SIG-M5 treated with dmso at 0.1 percent for 504 hours (cell line): ENCODE results near the gene POLN.

Experiments
- DNase-seq: peaks from one replicate; lab custom pipeline; 2025; ENCODE audit not compliant: unreplicated experiment; lab: John Stamatoyannopoulos, UW

The POLN gene

DNA sequence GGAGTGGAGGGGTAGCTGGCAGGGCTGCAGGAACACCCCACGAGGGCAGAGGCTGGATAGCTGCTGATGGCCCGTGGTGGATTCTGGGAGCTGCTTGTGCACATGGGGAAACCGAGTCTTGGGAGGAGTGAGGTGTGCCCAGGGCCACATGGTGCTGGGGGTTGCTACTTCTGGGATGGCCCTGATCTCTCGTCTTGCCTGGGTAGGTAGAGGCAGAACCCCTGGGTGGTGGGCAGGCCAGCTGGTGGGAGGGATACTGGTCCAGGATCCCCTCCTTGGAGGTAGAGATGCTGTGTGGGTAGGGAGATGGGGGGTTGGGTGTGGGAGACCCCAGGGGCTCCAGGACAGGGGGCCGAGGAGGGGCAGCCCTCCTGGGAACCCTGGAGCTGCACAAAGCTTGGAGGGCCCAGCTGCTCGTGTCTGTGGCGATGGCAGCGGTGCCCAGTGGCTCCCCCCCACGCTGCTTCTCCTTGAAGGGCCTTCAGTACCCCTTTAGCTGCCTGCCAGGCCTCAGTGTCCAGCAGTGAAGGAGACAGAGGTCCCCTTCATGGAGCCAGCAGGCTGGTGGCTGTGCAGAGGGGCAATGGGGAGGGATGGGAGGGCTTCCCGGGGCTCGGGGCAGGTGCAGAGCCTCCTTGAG is 179.6 kb downstream of the POLN start:
- DNase-seq, result no peak

DNA sequence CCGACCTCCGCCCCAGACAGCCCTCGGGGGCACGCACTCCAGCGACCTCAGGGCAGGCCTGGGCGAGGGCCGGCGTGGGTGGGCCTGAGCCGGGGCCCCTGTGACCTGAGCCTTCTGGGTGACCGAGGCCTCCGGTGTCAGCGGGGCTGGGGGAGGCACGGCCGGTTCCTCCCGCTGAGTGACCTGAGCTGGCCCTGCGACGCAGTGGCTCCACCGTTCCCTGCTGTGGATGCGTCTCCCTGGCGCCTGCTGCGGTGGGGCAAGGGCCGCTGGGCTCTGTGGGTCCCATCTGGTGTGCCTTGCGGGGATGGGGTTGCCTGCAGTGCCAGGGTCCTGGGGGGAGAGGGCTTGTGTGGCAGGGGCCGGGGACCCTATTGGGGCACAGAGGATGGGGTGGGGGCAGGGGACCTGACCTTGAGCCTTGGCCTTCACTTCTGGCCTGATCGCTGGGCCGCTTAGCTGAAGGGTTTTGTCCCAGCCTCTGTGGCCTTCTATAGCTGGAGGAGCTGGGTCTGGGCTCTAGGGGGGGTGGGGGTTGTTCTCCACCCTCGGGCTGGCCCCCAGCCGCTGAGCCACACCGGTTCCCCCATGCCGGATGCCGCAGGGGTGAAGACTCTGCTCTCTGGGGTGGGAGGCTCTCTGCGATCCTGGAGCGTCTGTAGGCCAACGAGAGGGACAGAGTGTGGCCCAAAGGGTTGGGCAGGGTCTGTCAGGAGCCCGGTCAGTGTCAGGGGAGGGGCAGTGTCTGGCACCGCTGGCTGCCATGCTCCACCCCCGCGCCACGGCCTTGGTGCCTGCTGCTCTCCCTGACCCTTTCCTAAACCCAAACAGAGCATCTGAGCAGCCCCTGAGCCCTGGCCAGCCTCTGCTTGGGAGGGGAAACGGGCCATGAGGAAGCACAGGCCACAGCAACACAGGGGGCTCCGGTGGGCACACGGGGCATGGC is 180.5 kb downstream of the POLN start:
- DNase-seq, result no peak

GRCh38 chr4:2060611-2061185 is 181.2 kb downstream of the POLN start:
- no peak for DNase-seq

- DNase-seq, result peak; percentile 19
These were observed 182.0 kb downstream of the POLN start for GRCh38 chr4:2059726-2060602.

DNA sequence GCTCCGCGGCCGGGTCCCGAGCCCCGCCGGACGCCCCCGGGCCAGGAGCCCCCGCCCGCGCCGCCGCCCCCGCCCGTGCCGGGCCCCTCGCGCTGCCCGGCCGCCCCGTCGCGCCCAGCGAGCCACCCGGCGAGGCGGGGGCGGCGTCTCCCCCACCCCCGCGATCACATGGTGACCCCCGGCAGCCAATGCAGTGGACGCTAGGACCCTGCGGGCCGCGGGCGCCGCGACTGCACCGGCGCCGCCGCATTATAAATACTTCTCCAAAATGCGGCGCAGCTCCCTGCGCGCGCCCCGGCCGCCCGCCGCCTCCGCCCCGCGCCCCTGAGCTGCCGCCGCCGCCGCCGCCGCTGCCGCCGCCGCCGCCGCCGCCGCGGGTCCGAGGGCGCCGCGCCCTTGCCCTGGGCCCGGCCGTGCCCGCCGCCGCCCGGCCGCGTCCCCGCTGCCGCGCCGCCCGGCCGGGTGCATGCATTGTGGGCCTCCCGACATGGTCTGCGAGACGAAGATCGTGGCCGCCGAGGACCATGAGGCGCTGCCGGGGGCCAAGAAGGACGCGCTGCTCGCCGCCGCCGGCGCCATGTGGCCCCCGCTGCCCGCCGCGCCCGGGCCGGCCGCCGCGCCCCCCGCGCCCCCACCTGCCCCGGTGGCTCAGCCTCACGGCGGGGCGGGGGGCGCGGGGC is 182.7 kb downstream of the POLN start, which contains the start of gene NAT8L:
TSS of gene NAT8L (plus strand) at position 282 of the 680 bp plus-strand sequence. CDS start at position 467, 185 bp downstream.
- peak; percentile 60 for DNase-seq

GRCh38 chr4:2058264-2059045 is 183.5 kb downstream of the POLN start:
- no peak for DNase-seq

DNA sequence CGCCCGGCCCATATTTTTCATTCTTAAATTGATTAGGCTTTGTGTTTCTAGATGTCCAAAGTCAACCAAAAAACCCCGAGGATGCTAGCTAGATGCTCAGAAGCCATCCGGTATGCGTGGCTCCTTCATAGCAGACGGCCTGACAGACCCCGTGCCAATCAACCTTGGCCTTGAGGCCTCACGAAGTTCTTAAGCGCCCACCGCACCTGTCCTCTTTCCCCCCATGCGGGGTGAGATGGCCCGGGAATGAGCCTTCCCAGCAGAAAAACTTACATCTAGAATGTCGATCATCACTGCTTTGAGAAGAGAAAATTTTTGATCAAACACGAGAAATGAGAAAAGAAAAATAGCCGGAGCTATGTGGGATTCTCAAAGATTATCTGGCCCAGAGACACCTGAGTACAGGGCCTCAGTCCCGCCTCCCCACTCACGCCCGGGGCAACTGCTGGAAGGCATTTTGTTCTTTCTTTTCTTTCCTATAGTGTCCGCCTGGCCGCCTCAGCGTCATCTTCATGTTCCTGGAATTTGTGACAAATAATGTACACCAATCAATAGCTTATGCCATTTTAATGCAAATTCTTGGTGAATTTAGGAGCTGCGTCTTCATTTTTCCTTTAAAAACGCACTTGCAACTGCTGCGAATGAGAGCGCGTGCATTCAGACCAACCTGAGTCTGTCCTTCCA is 184.4 kb downstream of the POLN start:
- no peak for DNase-seq

DNA sequence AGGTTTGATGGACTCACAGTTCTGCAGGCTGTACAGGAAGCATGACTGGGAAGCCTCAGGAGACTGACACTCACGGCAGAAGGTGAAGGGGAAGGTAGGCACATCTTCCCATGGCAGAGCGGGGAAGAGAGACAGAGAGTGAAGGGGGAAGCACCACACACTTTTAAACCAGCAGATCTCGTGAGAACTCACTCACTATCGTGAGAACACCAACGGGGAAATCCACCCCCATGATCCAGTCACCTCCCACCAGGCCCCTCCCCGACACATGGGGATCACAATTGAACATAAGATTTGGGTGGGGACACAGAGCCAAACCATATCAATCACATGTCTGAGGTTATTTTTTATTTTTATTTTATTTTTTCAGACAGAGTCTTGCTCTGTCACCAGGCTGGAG is 187.7 kb downstream of the POLN start:
- DNase-seq, result no peak

DNA sequence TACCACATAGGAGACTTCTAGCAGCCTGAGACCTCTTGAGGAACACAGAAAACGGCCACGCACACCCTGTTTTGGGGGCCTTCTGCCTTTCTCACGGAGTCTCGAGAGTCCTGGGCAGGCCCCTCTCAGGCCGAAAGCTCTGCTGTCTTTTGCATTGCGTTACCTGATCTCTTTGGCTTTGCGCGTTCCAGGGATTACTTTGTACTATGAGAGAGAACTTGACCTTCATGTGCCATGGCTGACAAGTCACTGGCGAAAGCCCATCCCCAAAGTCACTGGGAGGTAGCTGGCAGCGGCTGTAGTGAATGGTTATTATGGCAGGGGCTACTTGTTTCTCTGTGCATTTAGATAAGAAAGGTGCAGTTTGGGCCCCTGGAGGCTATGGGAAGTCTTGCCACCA is 190.8 kb downstream of the POLN start:
- DNase-seq, result no peak

DNA sequence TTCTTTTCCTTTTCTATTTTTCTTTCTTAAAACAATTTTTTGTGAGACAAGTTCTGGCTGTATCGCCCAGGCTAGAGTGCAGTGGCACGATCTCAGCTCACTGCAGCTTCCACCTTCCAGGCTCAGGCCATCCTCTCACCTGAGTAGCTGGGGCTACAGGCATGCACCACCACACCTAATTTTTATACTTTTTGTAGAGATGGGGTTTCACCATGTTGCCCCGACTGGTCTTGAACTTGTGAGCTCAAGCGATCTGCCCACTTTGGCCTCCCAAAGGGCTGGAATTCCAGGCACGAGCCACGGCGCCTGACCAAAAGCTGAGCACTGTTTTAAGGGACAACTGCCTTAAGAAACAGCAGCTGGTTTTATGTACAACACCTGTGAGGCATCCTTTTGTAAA is 192.1 kb downstream of the POLN start:
- no peak for DNase-seq

DNA sequence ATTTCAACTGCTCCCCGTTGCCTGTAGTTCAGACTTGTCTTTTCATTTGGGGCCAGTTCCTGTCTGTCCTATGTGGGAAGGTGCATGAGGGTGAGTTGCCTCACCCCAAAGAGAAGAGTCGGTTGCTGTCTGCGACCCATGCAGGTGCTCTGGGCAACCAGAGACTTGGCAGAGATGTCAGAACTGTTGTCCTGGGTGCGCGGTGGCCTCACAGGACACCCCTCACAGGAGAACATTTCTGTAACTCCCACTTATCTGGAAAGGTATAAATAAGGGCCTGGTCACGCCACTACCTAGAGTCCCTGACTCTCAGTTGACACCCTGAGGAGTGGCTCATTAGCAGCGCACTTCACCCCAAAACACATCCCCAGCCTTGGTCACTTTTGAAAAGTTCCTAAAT is 192.5 kb downstream of the POLN start:
- no peak for DNase-seq

GRCh38 chr4:2048831-2049230 is 193.1 kb downstream of the POLN start:
- DNase-seq, result no peak

DNA sequence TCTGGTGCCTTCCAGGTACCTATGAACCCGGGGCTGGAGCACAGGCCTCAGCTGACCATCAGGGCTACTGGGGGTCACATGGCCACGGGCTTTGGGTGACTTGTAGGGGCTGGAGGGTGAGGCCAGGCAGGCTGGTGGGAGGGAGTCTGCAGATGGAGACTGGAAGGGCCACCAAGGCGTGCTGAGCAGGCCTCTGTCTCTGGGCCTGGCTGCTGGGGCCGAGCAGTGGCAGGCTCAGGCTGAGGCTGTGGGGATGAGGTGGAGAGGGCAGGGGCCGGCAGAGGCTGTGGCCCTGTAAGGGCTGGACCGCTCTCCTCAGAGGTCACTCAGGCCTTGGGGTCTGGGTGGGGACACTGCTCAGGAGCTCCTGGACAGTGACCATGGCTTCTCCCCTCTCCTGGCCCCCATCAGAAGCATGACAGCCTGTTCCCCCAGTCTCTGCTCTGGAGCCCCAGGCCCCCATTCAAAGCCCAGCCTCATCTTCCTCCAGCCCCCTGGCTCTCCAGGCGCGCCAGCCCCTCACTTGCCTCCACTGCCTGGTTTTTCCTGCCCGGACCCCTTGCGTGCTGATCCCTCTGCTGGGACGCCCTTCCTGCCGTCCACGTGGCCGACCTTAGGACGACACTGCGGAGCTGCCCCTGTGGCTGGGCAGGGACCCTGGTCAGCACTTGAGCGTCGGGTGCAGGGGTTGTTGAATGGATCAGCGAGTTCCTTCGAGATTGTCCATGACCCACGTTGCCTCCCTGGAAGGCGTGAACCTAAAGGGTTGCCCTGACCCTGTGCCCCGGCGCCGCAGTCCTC is 193.9 kb downstream of the POLN start:
- DNase-seq, result no peak

- DNase-seq, result no peak
These were observed 194.8 kb downstream of the POLN start for GRCh38 chr4:2047031-2047660.

DNA sequence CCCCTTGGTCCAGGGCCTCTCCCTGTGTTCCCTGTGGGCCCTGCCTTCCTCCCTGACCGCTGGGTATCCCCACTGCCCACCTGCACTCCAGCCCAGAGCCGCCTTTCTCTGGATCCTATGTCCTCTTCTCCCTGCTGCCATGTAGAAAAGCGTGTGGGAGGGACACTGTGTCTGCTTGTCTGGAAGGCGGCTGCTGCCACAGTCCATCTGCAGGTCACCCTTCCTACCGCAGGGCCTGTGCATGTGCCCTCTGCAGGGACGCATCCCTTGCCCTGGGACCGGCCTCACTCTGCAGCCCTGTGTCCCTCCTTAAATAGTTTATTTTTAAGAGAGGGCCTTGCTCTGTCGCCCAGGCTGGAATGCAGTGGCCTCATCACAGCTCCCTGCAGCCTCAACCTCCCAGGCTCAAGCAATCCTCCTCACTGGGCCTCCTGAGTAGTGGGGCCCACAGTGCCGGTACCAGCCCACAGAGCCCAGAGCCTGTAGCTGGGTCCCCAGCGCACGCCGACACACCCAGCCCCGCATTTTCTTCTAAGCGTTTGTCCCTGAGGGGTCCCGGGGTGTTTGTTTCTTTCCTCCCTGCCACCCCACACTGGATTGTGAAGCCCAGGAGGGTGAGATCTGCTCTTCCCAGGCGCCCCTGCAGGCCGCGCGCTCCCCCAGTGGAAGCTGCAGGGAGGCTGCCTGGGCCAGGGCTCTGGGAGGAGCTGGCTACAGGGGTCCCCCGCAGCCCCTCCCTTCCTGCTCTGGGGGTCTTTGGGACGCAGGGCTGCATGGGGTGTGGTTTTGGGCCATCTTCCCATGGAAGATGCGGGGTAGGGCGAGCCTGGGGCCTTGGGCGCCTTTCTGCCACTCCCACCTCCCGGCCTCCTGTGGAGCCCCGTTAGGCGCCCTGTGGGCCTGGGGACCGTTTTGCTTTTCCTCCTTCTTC is 195.6 kb downstream of the POLN start:
- DNase-seq, result no peak

GRCh38 chr4:2045518-2045951 is 196.4 kb downstream of the POLN start:
- no peak for DNase-seq
